ENCODE measurements around the gene PARD3B.

PARD3B gene

DNA sequence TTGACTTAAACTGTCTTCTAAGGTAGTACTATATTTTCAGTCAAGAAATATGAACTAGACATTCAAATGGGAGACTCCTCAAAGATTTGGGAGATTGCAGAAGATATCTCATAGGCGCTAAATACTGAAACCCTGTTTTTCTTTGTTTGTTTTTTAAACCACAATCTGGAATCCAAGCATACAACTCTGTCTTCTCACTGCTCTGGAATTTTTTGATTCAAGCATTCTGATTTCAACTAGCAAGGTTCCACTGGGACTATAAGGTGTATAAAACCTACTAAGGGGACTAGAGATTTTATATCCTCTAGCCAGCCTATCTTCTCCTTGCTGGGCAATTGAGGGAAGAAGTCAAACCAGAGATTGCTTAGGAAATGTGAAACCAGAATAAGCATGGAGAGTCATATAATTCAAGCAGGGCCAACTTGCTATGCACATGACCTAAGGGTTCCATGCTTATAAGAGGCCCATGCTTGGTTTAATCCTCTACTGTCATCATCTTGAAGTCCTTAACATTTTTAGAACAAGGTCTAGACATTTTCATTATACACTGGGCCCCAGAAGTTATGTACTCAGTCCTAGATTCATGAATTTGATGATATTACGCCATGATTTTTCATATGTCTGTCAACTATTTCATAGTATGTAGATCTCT, 405.5 kb downstream of the PARD3B start:
- no peak for DNase-seq (ENCODE audit: low read depth in 2 of 2)

GRCh38 chr2:204958371-204958770, 413.1 kb downstream of the PARD3B start:
- DNase-seq (ENCODE audit: low read depth in 2 of 2) = no peak

DNA sequence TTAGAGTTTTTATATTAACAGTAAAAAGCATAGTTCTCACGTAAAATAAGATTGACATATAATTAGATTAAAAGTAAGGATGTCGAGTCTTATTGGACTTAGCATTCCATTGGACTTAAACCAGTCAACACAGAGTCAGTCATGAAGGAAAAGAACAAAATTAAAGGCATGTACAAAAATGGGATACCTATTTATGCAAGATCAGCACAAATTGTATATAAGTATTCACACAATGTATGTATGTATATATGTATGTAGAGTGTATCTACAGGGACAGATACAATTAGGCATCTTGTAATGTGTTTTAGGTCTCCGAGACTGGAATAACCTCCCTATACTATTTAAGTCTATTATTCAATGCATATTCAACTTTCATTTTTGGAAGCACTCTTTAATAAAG, 419.1 kb downstream of the PARD3B start:
- DNase-seq (ENCODE audit: low read depth in 2 of 2) = no peak

GRCh38 chr2:204966245-204966644, 421.0 kb downstream of the PARD3B start:
- DNase-seq (ENCODE audit: low read depth in 2 of 2) = no peak

DNA sequence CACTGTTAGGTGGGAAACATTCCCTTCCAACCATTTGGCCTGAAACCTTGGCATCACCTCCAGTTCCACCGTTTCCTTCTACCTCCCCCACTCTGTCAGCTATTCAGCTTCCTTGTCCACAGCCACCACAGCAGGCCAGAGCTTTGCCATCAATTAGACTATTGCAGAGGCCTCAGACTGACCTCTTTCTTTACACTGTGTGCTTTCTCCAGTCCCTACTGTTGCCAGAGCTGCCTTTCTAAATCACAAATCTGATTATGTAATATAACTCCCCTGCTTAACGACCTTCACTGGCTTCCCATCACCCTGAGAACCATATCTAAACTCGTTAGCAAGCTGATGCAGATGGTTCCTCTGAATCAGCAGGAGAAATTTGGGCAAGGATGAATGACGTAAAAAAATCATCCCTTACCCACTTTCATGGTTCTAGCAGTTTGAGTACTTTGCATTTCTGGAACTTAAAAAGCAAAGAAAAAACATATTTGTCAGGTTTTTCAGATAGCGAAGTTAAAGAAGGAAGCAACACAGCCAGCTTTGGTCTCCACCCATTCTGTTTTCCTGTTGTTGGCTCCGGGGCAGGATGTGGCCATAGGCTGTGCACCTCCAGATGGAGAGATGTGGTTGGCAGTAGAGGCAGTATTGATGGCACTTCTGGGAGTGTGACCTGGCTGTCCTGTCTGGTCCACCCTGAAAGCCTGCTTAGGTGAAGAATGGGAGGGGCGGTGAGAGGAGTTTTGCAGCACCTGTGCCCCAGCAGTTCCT, 422.1 kb downstream of the PARD3B start:
- peak in 1 of 2 experiments; percentile 4 for DNase-seq (ENCODE audit: low read depth in 2 of 2)

GRCh38 chr2:204971206-204971907, 426.1 kb downstream of the PARD3B start:
- DNase-seq (ENCODE audit: low read depth in 2 of 2) = no peak

DNA sequence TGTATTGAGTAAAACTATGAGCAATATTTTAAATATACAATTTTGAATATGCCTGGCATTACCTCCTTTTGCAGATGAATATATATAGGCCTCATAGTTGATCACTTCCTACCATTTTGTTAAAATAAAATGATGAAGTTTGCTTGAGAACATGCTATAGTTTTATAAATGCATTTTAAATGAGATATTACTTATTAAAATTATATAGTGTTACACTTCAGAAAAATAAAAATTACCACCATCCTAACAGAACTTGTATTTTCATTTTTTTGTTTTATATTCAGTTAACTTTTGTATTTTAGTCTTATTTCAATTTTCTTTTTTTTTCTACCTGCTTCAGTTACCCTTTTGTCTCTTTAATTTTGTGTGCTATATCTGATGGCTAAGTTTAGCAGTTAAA, 426.9 kb downstream of the PARD3B start:
- no peak for DNase-seq (ENCODE audit: low read depth in 2 of 2)

GRCh38 chr2:204972606-204973336, 427.5 kb downstream of the PARD3B start:
- no peak for DNase-seq (ENCODE audit: low read depth in 2 of 2)

DNA sequence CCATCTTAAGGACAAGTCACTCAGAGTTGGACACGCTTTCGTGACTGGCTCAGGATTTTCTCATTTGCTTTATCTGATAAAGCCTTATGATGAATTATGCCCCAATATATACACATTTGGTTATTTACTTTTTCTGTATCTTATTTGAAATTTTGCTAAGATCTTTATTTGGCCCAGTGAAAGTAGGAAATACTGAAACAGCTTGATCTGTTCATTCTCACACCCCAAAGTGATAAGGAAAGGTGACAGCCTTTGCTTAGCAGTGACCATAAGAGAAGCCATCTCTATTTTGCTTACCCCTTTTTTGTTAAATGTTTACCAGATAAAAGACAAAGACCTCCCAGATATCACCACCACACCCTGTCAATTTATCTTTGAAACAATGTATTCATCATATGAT, 428.3 kb downstream of the PARD3B start:
- DNase-seq (ENCODE audit: low read depth in 2 of 2) = no peak

GRCh38 chr2:204974487-204974886, 429.2 kb downstream of the PARD3B start:
- no peak for DNase-seq (ENCODE audit: low read depth in 2 of 2)

DNA sequence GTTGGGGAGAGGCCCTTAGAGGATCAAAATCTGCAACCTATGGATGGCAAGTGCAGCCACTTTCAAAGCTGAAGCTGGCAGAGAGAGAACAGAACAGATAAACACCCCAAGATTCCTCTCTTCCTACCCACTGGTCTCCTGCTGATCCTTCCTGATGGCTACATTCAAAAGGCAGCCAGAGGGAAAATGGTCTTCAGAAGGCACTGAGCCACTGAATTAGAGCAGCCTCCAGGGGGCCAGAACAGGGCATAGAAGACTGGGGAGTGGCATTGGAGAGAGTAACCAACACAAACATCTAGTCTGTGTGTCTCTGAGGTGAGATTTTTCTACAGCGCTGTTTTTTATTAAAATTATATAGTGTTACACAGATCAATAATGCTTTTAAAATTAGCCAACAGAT, 432.6 kb downstream of the PARD3B start:
- no peak for DNase-seq (ENCODE audit: low read depth in 2 of 2)

DNA sequence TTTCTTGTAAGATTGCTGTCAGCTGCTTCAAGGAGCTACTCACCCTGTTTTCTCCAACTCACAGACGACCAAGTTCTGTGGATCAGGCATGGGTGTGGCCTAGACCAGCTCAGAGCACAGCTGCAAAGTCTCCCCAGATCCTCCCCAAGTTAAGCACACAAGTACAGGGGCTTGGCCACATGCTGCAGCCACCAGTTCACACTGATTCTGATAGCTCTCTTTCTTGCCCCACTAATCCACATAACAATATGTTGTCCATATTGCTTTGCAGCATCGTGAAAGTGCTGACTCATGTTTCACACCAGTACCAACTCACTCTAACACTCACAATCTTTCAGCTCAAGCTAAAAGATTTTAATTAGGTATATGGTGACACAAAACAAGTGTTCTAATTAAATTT, 437.0 kb downstream of the PARD3B start:
- no peak for DNase-seq (ENCODE audit: low read depth in 2 of 2)

DNA sequence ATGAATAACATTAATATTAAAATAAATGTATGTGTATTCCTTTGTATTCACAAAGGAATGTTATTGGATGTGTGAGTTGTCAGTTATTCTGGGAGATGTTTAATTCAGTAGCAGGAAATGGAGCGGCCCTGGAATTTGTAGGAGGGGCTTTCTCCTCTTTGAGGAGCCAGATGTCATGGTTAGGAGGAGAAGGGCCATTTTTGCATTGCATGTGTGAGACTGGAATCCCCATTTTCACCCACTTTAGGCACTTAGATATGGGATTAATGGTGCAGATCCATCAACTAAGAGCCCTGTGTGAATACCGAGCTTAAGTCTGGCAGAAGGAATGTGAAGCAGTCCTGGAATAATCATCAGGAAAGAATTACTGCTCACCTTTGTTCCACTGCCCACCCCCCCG, 439.2 kb downstream of the PARD3B start:
- DNase-seq (ENCODE audit: low read depth in 2 of 2) = no peak

GRCh38 chr2:204986641-204987040, 441.4 kb downstream of the PARD3B start:
- no peak for DNase-seq (ENCODE audit: low read depth in 2 of 2)

- DNase-seq (ENCODE audit: low read depth in 2 of 2) = no peak
Measured at GRCh38 chr2:204988836-204989235, 443.6 kb downstream of the PARD3B start.

DNA sequence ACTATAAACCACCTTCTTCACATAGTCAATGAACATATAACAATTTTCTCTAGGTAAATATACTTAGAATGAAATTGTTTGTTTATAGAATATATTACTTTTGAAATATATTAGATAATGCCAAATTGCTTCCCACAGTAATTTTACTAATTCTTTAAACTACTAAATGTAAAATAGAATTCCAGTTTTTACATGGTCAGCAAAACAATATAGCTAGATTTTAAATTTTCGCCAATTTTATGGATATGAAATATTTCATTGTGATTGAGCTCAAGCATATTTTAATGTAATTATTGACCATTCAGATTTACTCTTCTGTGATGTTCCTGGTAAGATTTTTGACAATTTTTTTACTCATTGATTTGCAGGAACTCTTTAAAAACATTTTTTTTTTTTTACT, 444.6 kb downstream of the PARD3B start:
- DNase-seq (ENCODE audit: low read depth in 2 of 2) = no peak

GRCh38 chr2:205001300-205001966, 456.2 kb downstream of the PARD3B start:
- DNase-seq (ENCODE audit: low read depth in 2 of 2) = no peak

DNA sequence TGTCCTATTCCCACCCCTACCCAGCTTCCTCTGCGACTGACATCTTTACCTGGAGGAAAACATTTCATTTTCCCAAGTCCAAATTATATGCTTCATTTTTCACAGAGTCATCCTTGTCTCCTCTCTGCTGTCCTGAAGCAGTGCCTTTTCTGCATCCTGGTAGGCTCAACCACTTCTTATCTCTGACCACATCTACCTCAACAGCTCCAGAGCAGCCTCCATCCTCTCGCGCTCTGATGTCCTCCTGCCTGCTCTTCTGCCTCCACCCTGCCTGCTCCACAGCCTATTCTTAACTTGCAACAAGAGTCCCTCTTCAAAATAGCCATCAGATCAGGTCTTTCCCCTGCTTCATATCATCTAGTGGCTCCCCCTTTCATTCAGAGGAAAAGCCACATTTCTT, 457.1 kb downstream of the PARD3B start:
- no peak for DNase-seq (ENCODE audit: low read depth in 2 of 2)

DNA sequence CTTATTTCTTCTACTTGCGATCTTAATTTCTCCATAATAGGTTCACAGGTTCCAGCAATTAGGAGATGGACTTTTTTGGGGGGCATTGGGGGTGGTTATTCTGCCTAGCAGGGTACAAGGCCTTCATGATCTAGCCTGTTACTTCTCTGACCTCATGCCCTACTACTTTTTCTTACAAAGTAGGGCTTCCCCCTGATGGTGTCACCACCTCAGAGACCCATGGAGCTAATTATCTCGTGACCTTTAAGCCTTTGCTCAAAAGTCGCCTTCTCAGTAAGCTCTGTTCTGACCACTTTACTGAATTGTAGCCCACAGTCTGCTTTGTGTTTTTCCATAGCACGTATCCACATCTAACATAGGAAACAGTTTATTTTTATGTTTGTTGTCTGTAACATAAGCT, 458.0 kb downstream of the PARD3B start:
- no peak for DNase-seq (ENCODE audit: low read depth in 2 of 2)

DNA sequence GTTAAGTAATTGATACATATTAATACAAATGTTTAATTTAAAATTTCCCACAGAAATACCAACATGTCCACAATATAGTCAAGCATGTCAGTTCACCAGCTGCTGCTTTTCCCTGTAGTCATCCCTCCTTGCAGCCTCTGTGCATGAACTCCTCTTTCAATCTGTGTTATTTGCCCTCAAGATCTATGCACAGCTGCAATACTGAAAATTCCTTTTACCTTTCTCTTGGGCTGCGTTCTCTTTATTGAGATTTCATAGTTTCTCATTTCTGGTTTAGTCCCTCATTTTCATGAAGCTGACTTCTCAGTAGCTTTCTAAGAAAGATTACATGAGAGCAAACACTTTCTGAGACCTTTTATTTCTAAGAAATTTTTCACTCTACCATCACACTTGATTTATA, 464.9 kb downstream of the PARD3B start:
- no peak for DNase-seq (ENCODE audit: low read depth in 2 of 2)

DNA sequence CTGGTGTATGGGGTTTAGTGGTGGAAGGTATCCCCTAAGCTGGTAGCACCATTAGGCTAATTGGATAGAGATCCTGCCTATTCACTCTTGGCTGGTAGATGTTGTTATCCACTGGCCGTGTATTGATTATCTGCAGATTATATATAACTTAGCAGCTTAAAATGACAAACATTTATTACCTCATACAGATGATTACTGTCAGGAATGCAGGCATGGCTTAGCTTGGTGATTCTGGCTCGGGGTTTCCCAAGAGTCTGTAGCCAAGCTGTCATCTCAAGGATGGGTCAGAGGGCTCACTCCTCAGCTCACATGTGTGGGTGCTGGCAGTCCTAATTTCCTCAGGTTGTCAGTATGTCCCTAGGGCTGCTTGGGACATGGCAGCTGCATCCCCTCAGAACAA, 465.8 kb downstream of the PARD3B start:
- DNase-seq (ENCODE audit: low read depth in 2 of 2) = no peak

GRCh38 chr2:205012961-205013360, 467.7 kb downstream of the PARD3B start:
- no peak for DNase-seq (ENCODE audit: low read depth in 2 of 2)

Data from stimulated activated CD4-positive, alpha-beta T cell treated with anti-CD3 and anti-CD28 coated beads, Interleukin-12 subunit alpha, Interleukin-12 subunit beta, amount 100 ng/mL, for 24 hours (primary cell).